Measurements from ENCODE around the gene SEMA3G.

DNA sequence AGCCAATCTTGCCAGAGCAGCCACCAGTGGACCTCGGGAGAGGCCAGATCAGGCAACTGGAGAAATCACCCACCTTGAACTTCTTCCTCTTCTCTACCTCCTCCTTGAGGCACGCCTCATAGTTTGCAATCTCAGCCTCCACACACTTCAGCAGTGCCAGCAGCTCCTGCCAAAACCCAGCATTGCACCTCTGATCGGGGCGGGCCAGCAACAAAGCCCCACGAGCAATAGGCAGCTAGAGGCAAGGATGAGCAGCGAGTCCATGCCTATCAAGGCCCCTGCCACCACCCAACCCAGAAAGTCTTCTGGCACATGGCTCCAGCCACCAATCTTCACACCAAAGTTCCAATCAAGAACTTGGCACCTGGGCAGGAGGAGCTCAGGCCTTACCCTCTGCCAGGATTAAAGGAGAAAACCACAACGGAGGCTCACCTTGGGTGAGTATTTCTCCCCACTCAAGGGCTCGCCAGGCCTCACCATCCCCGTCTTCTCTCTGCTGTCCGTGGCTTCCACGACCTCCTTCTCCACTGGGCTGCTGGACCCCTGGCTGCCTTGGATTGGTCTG lies 42.1 kb downstream of the SEMA3G start:
- TF ChIP-seq EZH2 (IDR thresholded peaks at IDR 0.05) (no peak), POLR2AphosphoS5 (IDR thresholded peaks at IDR 0.05; ENCODE audit: borderline replicate concordance, low read depth, low read length) (no peak), FOXP2 (optimal IDR thresholded peaks at IDR 0.05; ENCODE audit: control extremely low read depth, extremely low read length, insufficient read depth) (no peak)
